ENCODE data around the gene PLLP.

PLLP gene, protein sequence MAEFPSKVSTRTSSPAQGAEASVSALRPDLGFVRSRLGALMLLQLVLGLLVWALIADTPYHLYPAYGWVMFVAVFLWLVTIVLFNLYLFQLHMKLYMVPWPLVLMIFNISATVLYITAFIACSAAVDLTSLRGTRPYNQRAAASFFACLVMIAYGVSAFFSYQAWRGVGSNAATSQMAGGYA

GRCh38 chr16:57284209-57284951, at the start of gene PLLP:
PLLP (minus strand) TSS chr16:57284672; CDS start chr16:57284540, 132 bp downstream.
- no peak for DNase-seq

GRCh38 chr16:57333402-57333801, 48.9 kb upstream of the PLLP start:
- no peak for DNase-seq

DNA sequence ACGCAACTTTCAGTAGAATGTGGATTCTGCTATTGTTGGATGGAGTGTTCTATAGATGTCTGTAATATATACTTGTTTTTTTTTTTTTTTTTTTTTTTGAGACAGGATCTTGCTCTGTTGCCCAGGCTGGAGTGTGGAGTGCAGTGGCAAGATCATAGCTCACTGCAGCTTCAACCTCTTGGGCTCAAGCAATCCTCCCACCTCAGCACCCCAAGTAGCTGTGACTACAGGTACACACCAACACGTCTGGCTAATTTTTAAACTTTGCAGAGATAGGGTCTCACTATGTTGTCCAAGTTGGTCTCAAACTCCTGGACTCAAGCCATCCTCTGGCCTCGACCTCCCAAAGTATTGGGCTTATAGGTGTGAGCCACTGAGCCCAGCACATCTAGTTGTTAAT, 46.9 kb upstream of the PLLP start:
- no peak for DNase-seq

DNA sequence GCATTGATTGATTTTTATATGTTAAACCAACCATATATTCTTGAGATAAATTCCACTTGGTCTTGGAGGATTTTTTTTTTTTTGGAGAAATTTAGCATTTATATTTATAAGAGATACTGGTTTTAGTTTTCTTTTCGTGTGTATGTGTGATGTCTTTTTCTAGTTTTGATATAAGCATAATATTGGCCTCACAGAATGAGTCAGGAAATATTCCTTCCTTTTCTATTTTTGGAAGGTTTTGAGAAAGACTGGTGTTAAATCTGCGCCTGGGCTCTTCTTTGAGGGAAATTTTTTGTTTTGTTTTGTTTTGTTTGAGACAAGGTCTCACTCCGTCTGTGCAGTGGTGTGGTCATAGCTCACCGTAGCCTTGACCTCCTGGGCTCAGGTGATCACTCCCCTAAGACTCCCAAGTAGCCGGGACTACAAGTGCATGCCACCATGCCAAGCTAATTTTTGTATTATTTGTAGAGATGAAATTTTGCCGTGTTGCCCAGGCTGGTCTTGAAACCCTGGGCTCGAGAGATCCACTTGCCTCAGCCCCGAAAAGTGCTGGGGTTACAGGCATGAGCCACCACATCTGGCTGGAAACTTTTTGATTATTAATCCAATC, 45.4 kb upstream of the PLLP start:
- no peak for DNase-seq

GRCh38 chr16:57325458-57325857, 41.0 kb upstream of the PLLP start:
- no peak for DNase-seq

GRCh38 chr16:57324749-57325148, 40.3 kb upstream of the PLLP start:
- DNase-seq = no peak

- DNase-seq = no peak
Measured at GRCh38 chr16:57319646-57320045, 35.2 kb upstream of the PLLP start.

GRCh38 chr16:57318240-57318970, 33.9 kb upstream of the PLLP start:
- no peak for DNase-seq

DNA sequence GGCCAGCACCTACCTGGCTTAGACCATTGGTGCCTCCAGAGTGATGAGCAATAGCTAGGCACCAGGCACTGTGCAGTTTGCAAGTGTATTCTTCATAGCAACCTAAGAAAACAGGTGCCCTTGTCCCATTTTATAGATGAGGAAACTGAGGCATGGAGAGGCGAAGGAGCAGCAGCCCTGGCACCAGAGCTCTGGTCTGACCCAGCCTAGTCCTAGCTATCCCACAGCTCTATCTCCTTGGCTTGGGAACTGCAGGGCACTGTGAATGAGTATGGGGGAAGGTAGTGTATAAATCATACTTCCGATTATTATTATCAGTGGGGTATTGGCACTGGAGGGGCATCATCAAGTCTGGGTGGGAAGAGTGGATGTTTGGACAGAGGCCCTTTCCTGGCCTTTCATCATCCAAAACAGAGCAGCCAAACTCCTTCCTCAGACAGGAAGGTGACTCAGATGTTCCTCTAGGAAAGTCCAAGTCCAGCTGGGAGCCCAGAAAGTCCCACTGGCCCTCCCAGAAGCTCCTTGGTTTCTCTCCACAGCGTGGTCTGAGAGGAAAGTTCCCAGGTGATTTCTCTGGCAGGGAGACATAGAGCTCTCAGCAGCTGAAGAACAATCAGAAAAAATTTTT, 32.0 kb upstream of the PLLP start:
- DNase-seq = no peak

GRCh38 chr16:57315416-57315815, 30.9 kb upstream of the PLLP start:
- no peak for DNase-seq

GRCh38 chr16:57314161-57314785, 29.8 kb upstream of the PLLP start:
- DNase-seq = no peak

GRCh38 chr16:57313509-57313908, 29.0 kb upstream of the PLLP start:
- DNase-seq = no peak

- DNase-seq = no peak
Measured at GRCh38 chr16:57310801-57311200, 26.3 kb upstream of the PLLP start.

DNA sequence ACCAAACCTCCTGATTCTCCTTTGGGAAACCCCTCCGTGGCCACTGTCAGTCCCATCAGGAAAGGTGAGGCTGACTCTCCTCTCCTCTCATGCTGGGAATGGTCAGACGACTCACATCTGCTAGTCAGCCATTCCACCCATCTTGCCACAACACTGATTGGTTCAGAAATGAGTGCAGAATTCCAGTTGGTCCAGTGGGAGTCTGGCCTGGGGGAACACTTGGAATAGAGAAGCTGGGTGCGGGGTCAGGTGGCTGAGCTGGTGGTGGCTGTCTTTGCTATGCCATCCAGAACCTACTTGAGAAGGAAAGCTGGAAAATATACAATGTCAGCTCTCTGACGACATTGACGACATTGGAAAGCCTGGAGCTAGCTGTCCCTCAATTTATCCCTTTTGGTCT, 23.6 kb upstream of the PLLP start:
- DNase-seq = no peak

DNA sequence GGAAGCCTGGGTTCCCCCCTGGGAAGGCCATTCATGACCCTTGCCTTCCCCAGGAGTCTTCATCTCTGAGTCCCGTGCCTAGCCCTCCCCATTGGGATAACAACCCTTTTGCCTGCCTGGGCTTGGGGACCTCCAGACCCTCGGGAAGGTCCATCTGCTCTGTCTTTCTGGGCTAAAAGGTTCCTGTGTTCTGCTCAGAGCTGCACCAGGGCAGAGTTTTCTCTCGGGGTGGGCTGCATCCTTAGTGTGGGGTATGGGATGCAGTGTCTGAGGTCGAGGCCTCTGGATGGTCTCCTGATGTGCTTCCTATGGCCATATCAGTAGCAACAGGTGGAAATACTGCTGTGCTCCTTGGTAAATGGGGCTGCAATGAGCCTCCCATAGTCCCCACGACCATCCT, 22.9 kb upstream of the PLLP start:
- no peak for DNase-seq

GRCh38 chr16:57306676-57307341, 22.3 kb upstream of the PLLP start:
- no peak for DNase-seq

- no peak for DNase-seq
Measured at GRCh38 chr16:57305159-57305811, 20.8 kb upstream of the PLLP start.

GRCh38 chr16:57304169-57305061, 19.9 kb upstream of the PLLP start:
- DNase-seq = no peak

- no peak for DNase-seq
Measured at GRCh38 chr16:57303910-57304168, 19.4 kb upstream of the PLLP start.

DNA sequence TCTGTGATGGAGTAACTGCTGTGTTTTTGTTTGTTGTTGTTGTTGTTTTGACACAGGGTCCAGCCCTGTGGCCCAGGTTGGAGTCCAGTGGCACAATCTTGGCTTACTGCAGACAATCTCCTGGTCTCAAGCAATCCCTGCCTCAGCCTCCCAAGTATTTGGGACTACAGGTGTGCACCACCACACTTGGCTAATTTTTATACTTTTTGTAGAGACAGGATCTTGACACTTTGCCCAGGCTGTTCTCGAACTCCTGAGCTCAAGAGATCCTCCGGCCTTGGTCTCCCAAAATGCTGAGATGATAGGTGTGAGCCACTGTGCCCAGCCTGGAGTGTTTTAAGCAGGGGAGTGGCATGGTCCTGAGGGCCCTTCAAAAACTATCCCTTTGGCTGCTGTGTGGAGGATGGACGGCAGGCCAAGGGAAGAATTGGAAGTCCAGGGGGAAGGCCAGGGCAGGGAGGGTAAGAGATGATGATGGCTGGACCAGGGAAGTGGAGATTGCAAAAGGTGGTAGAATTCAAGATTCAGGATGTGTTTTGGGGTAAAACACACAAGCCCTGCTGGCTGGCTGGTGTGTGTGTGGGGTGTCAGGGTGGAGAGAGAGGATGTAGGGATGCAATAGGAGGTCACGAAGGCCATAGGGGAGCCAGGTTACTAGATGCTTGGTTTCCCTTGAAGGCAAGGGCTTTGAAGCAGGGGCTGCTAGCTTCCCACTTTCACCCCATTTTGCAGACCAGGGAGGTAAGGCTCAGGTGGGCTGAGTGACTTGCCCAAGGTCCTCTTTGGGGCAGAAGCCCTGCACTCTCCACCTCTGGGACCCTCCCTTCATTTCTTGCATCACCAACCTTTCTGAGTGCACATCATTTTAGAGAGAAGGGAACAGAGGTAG, 18.8 kb upstream of the PLLP start:
- no peak for DNase-seq
